ENCODE data around the gene RASSF3. TPM values are rescaled to one million over a fixed set of nuclear protein-coding genes. Genes with fewer than 3 reads are reported as not detected.
A peak's percentile ranks its signal among the peaks of the same experiment; 100 is the strongest.

Gene RASSF3
- total RNA-seq, 1 donor from 2014 or later, result 18.1 TPM

DNA sequence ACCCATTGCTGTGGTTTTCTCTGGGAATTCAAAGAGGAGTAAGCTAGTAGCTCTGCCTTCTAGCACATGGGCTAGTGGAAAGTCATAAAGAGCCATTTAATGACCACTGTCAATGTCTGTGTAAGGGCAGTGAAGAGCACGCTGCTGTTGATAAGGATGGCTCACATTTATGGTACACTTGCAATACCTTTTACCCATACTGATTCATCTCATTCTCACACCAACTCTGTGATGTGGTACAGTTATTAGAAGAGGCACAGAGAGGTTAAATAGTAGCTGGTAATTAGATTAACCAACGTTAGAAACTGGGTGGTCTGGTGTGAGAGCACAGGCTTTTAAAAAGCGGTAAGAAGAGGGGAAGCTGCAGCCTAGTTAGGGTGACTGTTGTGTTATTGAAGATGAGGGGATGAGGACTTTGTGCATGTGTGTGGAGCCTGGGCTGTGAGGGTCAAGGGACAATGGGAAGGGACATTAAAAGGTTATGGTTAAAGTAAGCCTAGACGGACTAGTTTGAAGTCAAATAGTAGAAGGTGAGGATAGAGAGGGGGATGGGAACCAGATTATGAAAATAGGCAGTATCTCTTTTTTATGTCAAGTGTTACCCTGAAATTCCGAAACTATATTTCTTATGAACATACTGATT lies 25.2 kb downstream of the RASSF3 start:
- no peak for DNase-seq (ENCODE audit: low read depth, low spot score)
- peaks cover 8% of the 10 kb centered on the region for H3K9me3 Mint-ChIP-seq
- H3K27me3 Mint-ChIP-seq (ENCODE audit: low read depth), result no peaks in the 10 kb centered on the region
- TF ChIP-seq, protein P1, sequence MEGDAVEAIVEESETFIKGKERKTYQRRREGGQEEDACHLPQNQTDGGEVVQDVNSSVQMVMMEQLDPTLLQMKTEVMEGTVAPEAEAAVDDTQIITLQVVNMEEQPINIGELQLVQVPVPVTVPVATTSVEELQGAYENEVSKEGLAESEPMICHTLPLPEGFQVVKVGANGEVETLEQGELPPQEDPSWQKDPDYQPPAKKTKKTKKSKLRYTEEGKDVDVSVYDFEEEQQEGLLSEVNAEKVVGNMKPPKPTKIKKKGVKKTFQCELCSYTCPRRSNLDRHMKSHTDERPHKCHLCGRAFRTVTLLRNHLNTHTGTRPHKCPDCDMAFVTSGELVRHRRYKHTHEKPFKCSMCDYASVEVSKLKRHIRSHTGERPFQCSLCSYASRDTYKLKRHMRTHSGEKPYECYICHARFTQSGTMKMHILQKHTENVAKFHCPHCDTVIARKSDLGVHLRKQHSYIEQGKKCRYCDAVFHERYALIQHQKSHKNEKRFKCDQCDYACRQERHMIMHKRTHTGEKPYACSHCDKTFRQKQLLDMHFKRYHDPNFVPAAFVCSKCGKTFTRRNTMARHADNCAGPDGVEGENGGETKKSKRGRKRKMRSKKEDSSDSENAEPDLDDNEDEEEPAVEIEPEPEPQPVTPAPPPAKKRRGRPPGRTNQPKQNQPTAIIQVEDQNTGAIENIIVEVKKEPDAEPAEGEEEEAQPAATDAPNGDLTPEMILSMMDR (conservative IDR thresholded peaks at IDR 0.05), result no peak
- peaks cover 20% of the 10 kb centered on the region for H3K4me1 Mint-ChIP-seq
- no peak overlapping the region for H3K27ac Mint-ChIP-seq (ENCODE audit: unreplicated experiment)
- H3K36me3 Mint-ChIP-seq (ENCODE audit: low read depth), result peaks cover 22% of the 10 kb centered on the region
- no peak overlapping the region for H3K4me3 Mint-ChIP-seq

DNA sequence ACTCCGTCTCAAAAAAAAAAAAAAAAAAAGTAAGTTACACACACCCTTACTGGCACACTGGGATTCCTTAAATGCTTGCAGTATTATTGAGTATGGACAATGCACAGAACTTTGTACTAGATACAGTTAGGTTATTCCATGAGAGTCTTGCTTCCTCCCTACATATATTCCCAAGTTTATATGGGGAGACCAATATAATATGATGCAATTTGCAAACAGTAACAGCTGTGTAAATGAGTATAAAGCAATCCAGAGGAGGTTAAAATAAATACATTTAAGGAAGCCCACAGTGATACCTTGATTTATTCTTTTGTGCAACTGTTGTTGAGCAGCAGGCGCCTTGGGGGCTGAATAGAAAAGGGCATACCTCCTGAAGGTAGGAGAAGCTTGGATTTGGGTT lies 26.6 kb downstream of the RASSF3 start:
- DNase-seq (ENCODE audit: low read depth, low spot score), result no peak
- H3K9me3 Mint-ChIP-seq, result peaks cover 7% of the 10 kb centered on the region
- H3K27me3 Mint-ChIP-seq (ENCODE audit: low read depth), result no peaks in the 10 kb centered on the region
- H3K4me3 Mint-ChIP-seq, result no peak overlapping the region
- peaks cover 20% of the 10 kb centered on the region for H3K4me1 Mint-ChIP-seq
- H3K27ac Mint-ChIP-seq (ENCODE audit: unreplicated experiment), result no peak overlapping the region
- peaks cover 12% of the 10 kb centered on the region for H3K36me3 Mint-ChIP-seq (ENCODE audit: low read depth)
- TF ChIP-seq, protein P1 (conservative IDR thresholded peaks at IDR 0.05), result no peak

DNA sequence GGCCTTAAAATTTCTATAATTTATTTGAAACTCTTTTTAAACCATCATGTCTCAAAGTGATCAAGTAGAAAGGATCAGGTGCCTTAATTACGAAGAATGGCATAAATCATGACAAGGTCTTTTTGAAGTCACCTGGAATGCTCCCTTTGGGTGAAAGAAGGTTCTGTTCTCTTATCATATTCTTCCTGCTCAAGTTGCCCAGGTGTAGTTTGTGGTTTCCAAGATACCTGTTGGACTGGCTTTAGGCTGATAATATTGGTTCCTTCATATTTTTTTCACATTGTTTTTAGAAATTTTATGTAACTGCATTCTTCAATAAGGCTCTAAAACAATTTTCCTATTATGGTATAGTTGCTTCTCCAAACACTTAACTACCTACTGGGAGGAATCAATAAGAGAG lies 29.2 kb downstream of the RASSF3 start:
- Mint-ChIP-seq H3K9me3 (peaks cover 2% of the 10 kb centered on the region), H3K27ac (ENCODE audit: unreplicated experiment) (no peak overlapping the region), H3K27me3 (ENCODE audit: low read depth) (no peaks in the 10 kb centered on the region), H3K4me3 (no peak overlapping the region), H3K4me1 (peaks cover 18% of the 10 kb centered on the region), H3K36me3 (ENCODE audit: low read depth) (peaks cover 2% of the 10 kb centered on the region)
- TF ChIP-seq, protein P1 (conservative IDR thresholded peaks at IDR 0.05), result no peak
- DNase-seq (ENCODE audit: low read depth, low spot score), result no peak

DNA sequence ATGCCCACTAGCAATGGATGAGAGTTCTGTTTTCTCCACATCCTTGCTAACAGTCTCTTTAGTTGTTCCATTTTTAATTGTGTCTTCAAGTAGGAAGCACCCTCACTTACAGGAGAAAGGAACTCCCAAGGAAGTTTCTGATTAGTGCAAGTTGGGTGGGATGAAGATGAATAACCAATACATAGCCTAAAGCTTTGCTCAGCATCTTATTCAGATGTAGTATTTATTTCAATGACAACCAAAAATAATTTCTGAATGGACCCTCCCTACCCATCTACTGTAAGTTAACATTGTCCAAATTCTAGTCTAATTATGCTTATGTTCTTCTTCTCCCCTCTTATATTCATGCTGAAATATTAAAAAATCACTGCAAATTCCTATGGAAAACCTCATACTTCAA lies 36.0 kb downstream of the RASSF3 start:
- Mint-ChIP-seq H3K4me1 (peaks cover 23% of the 10 kb centered on the region), H3K27me3 (ENCODE audit: low read depth) (no peaks in the 10 kb centered on the region), H3K4me3 (no peak overlapping the region), H3K9me3 (no peaks in the 10 kb centered on the region), H3K27ac (ENCODE audit: unreplicated experiment) (no peak overlapping the region), H3K36me3 (ENCODE audit: low read depth) (no peaks in the 10 kb centered on the region)
- TF ChIP-seq, protein P1 (conservative IDR thresholded peaks at IDR 0.05), result no peak
- no peak for DNase-seq (ENCODE audit: low read depth, low spot score)

DNA sequence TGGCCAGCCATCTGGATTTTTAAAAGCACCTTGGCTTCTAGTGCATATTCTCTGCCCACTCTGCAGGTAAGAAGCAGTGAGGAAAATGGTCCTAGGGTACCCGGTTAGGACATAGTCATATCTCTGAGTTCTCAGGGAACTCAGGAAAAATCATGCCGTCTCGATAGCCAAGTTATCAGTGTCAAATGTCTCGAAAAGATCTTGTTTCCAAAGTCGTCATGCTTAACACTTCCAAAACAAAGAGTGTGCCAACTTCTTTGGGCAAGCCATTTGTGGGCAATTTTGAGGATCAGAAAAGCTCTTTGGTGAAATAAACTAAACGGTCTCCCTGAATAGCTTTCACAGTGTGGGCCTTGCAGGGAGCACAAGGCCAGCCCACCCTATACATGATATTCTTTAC lies 39.2 kb downstream of the RASSF3 start:
- DNase-seq (ENCODE audit: low read depth, low spot score), result no peak
- H3K9me3 Mint-ChIP-seq, result no peaks in the 10 kb centered on the region
- TF ChIP-seq, protein P1 (conservative IDR thresholded peaks at IDR 0.05), result no peak
- H3K36me3 Mint-ChIP-seq (ENCODE audit: low read depth), result no peaks in the 10 kb centered on the region
- peaks cover 19% of the 10 kb centered on the region for H3K4me1 Mint-ChIP-seq
- H3K4me3 Mint-ChIP-seq, result no peak overlapping the region
- H3K27me3 Mint-ChIP-seq (ENCODE audit: low read depth), result no peaks in the 10 kb centered on the region
- peak overlapping the region; percentile 64 for H3K27ac Mint-ChIP-seq (ENCODE audit: unreplicated experiment)
